HG02588 (cell line): Measurements from ENCODE around the gene LUM.

ENCODE experiments used
- ATAC-seq: cut with Tn5 transposase; IDR thresholded peaks from one replicate; pipeline ENCODE4 v1.9.1; 2021; ENCODE audit warnings: mild to moderate bottlenecking, moderate library complexity; ENCODE audit not compliant: unreplicated experiment

The LUM gene

GRCh38 chr12:91111366-91112325, at the start of gene LUM:
LUM (minus strand) TSS chr12:91111494; CDS start chr12:91108979, 2,515 bp downstream.
- no peak for ATAC-seq

- ATAC-seq: no peak
Observed at GRCh38 chr12:91161009-91161408, 49.7 kb upstream of the LUM start.

- ATAC-seq: no peak
Observed at GRCh38 chr12:91155990-91156389, 44.7 kb upstream of the LUM start.

GRCh38 chr12:91154131-91154530, 42.8 kb upstream of the LUM start:
- no peak for ATAC-seq

GRCh38 chr12:91144053-91144452, 32.8 kb upstream of the LUM start:
- no peak for ATAC-seq

- no peak for ATAC-seq
Observed at GRCh38 chr12:91143206-91143605, 31.9 kb upstream of the LUM start.

- ATAC-seq: no peak
Observed at GRCh38 chr12:91142221-91142631, 30.9 kb upstream of the LUM start.

GRCh38 chr12:91140026-91140931, 29.0 kb upstream of the LUM start:
- no peak for ATAC-seq

- no peak for ATAC-seq
Observed at GRCh38 chr12:91139286-91139685, 28.0 kb upstream of the LUM start.

GRCh38 chr12:91138337-91138920, 27.1 kb upstream of the LUM start:
- ATAC-seq: no peak

- no peak for ATAC-seq
Observed at GRCh38 chr12:91133871-91134270, 22.6 kb upstream of the LUM start.

- ATAC-seq: no peak
Observed at GRCh38 chr12:91129662-91130362, 18.5 kb upstream of the LUM start.

- ATAC-seq: no peak
Observed at GRCh38 chr12:91127751-91128150, 16.5 kb upstream of the LUM start.

GRCh38 chr12:91127306-91127705, 16.0 kb upstream of the LUM start:
- no peak for ATAC-seq

- no peak for ATAC-seq
Observed at GRCh38 chr12:91126516-91126915, 15.2 kb upstream of the LUM start.

- ATAC-seq: no peak
Observed at GRCh38 chr12:91123236-91123916, 12.1 kb upstream of the LUM start.

- ATAC-seq: no peak
Observed at GRCh38 chr12:91120781-91121180, 9.5 kb upstream of the LUM start.

- ATAC-seq: no peak
Observed at GRCh38 chr12:91119089-91119488, 7.8 kb upstream of the LUM start.

- no peak for ATAC-seq
Observed at GRCh38 chr12:91113621-91114020, 2.3 kb upstream of the LUM start.

- ATAC-seq: no peak
Observed at GRCh38 chr12:91110311-91110924, 876 bp downstream of the LUM start.
